Liver (tissue), 6 donors: ENCODE measurements around the gene CD63. TPM values are rescaled to one million over a fixed set of nuclear protein-coding genes. Genes with fewer than 3 reads are reported as not detected.

ENCODE experiments used
- RXRA ChIP-seq, 2 donors: IDR thresholded peaks; 2 replicates each; pipeline ENCODE4 v1.6.1; 2017 to 2018; ENCODE audit warnings: antibody characterized with exemption in 2 of 2, mild to moderate bottlenecking in 1 of 2
- SP1 ChIP-seq: IDR thresholded peaks from 2 replicates; pipeline ENCODE4 v1.6.1; 2018; ENCODE audit warnings: antibody characterized with exemption, mild to moderate bottlenecking
- polyA plus RNA-seq, 2 donors: library from polyadenylated mRNA; stranded (reverse) in 1 of 2; unstranded in 1 of 2; fragments of 200-250 nt in 1 of 2; fragments of >200 nt in 1 of 2; fragmentation: Nextera tagmentation in 1 of 2; extraction: Ambion mirVana in 1 of 2; gene quantifications; one replicate each; pipeline versions ENCODE4 v1.2.1 to v1.2.3, GENCODE V29; 2013 to 2015
- small RNA-seq: library from RNA; depleted of rRNA; stranded (forward); fragments of <200 nt; gene quantifications from one replicate; pipeline ENCODE3, GENCODE V24; 2014
- total RNA-seq, 2 donors: library from RNA; depleted of rRNA; stranded (reverse); fragments of >200 nt; gene quantifications; one replicate each; pipeline ENCODE4 v1.2.3, GENCODE V29; 2014
- TF ChIP-seq, protein P1 (sequence below): IDR thresholded peaks from 2 replicates; pipeline ENCODE4 v1.6.1; 2016; ENCODE audit warnings: antibody characterized with exemption
- donor health status: healthy.
- donor health status: healthy.
- donor health status: healthy.

The CD63 gene
- total and polyA plus RNA-seq, 4 donors, result 185 to 373 (median 338) TPM

DNA sequence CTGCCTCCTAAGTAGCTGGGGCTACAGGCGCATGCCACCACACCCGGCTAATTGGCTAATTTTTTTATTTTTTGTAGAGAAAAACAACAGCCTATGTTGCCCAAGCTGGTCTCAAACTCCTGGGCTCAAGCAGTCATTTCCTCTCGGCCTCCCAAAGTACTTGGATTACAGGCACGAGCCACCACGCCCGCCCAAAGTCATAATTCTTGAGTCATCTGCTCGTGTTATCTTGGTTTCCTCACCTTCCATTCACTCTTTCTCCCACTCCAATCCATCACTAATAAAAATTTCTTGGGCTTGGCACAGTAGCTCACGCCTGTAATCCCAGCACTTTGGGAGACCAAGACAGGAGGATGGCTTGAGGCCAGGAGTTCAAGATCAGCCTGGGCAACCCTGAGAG, 53.1 kb downstream of the CD63 start (continued):
- TF ChIP-seq, protein P1, sequence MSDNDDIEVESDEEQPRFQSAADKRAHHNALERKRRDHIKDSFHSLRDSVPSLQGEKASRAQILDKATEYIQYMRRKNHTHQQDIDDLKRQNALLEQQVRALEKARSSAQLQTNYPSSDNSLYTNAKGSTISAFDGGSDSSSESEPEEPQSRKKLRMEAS, result no peak
- no peak for TF ChIP-seq SP1
- TF ChIP-seq RXRA (IDR thresholded peaks at IDR 0.05), result no peak

Small RNA genes within 50 kb of the gene (small RNA-seq; reads per million reads assigned to genes)
- gene AC009779.1, result not detected
- not detected for gene RF00017

Other genes with a start within 250 kb of the CD63 start
- gene OR6C68, start 236.6 kb downstream of the CD63 start, total RNA-seq, result not detected
- not detected for gene OR6C68, start 236.6 kb downstream of the CD63 start, polyA plus RNA-seq
- not detected for gene OR6C4, start 179.4 kb downstream of the CD63 start, total RNA-seq
- not detected for gene OR6C4, start 179.4 kb downstream of the CD63 start, polyA plus RNA-seq
- gene OR2AP1, start 156.5 kb downstream of the CD63 start, total RNA-seq, result not detected
- gene OR2AP1, start 156.5 kb downstream of the CD63 start, polyA plus RNA-seq, result not detected
- not detected for gene OR10P1, start 92.1 kb downstream of the CD63 start, total RNA-seq
- gene OR10P1, start 92.1 kb downstream of the CD63 start, polyA plus RNA-seq, result not detected
- 1 to 10 TPM in 1 of 2 donors, under 1 TPM in 1; 0.98 to 3.8 TPM for gene ITGA7, start 21.1 kb downstream of the CD63 start, total RNA-seq
- 1 to 10 TPM; 2.8 to 4.9 TPM for gene ITGA7, start 21.1 kb downstream of the CD63 start, polyA plus RNA-seq
- gene BLOC1S1, start 13.0 kb downstream of the CD63 start, total RNA-seq, result 10 to 100 TPM; 43.7 to 79.6 TPM
- 100 to 1,000 TPM; 150 TPM for gene BLOC1S1, start 13.0 kb downstream of the CD63 start, polyA plus RNA-seq
- 10 to 100 TPM in 1 of 2 donors, 1 to 10 TPM in 1; 9.2 to 21.8 TPM for gene RDH5, start 8.6 kb downstream of the CD63 start, total RNA-seq
- gene RDH5, start 8.6 kb downstream of the CD63 start, polyA plus RNA-seq, result 10 to 100 TPM; 36.6 to 61.7 TPM
- 1 to 10 TPM in 1 of 2 donors, under 1 TPM in 1; 0.84 to 5.0 TPM for gene GDF11, start 14.1 kb upstream of the CD63 start, total RNA-seq
- gene GDF11, start 14.1 kb upstream of the CD63 start, polyA plus RNA-seq, result under 1 TPM; 0.40 to 0.55 TPM
- gene SARNP, start 88.7 kb upstream of the CD63 start, total RNA-seq, result 10 to 100 TPM; 19.1 to 29.5 TPM
- 10 to 100 TPM; 21.7 to 34.2 TPM for gene SARNP, start 88.7 kb upstream of the CD63 start, polyA plus RNA-seq
- 10 to 100 TPM; 12.8 to 13.1 TPM for gene ORMDL2, start 89.0 kb upstream of the CD63 start, total RNA-seq
- 10 to 100 TPM; 35.7 to 54.2 TPM for gene ORMDL2, start 89.0 kb upstream of the CD63 start, polyA plus RNA-seq
- gene DNAJC14, start 100.6 kb upstream of the CD63 start, total RNA-seq, result 10 to 100 TPM; 15.4 to 22.0 TPM
- gene DNAJC14, start 100.6 kb upstream of the CD63 start, polyA plus RNA-seq, result 10 to 100 TPM in 1 of 2 donors, 1 to 10 TPM in 1; 4.8 to 11.9 TPM
- 1 to 10 TPM; 1.1 TPM for gene MMP19, start 113.9 kb upstream of the CD63 start, total RNA-seq
- gene MMP19, start 113.9 kb upstream of the CD63 start, polyA plus RNA-seq, result 1 to 10 TPM; 1.6 to 2.4 TPM
- gene PYM1, start 198.9 kb upstream of the CD63 start, total RNA-seq, result 10 to 100 TPM; 16.7 to 21.0 TPM
- 10 to 100 TPM; 21.6 to 29.4 TPM for gene PYM1, start 198.9 kb upstream of the CD63 start, polyA plus RNA-seq
- gene DGKA, start 202.2 kb upstream of the CD63 start, total RNA-seq, result 10 to 100 TPM in 1 of 2 donors, 1 to 10 TPM in 1; 6.9 to 10.5 TPM
- gene DGKA, start 202.2 kb upstream of the CD63 start, polyA plus RNA-seq, result 1 to 10 TPM; 2.1 to 3.3 TPM
- gene PMEL, start 237.0 kb upstream of the CD63 start, total RNA-seq, result 1 to 10 TPM; 1.1 to 4.5 TPM
- gene PMEL, start 237.0 kb upstream of the CD63 start, polyA plus RNA-seq, result 1 to 10 TPM; 2.1 to 2.7 TPM
- 10 to 100 TPM in 1 of 2 donors, 1 to 10 TPM in 1; 8.6 to 22.6 TPM for gene CDK2, start 237.8 kb upstream of the CD63 start, total RNA-seq
- gene CDK2, start 237.8 kb upstream of the CD63 start, polyA plus RNA-seq, result 1 to 10 TPM; 5.1 to 7.3 TPM
- gene RAB5B, start 245.1 kb upstream of the CD63 start, total RNA-seq, result 10 to 100 TPM; 40.7 to 44.0 TPM
- gene RAB5B, start 245.1 kb upstream of the CD63 start, polyA plus RNA-seq, result 10 to 100 TPM; 20.7 to 36.0 TPM